GM18507 (cell line): Measurements from ENCODE around the gene GGACT.

Source experiments
- DNase-seq: peaks from one replicate; pipeline ENCODE4 v3.0.0; 2011; ENCODE audit warnings: low read depth; ENCODE audit not compliant: insufficient read length; ENCODE audit errors: extremely low spot score
- FAIRE-seq: peaks from 2 replicates; lab custom pipeline; 2011; peaks lifted over from hg19 to GRCh38; lab: Jason Lieb, UNC

Gene GGACT

DNA sequence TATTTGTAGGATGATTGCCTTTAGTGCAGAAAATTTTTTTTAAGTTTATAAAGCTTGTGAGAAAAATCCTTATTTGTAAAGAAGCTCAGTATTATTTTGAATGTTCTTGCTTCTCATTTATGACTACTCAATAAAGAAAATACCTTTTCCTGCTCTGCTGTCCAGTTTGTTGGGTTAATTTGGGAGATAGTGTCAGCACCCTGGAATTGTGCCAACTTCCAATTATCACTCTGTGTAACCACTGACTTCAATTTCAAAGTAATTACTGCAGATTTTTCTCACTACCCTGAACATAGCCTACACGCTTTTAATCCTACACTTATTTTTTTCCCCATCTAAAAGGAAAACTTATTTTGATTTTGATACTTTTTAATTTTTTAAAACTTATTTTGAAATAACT is 93.1 kb downstream of the GGACT start:
- no peak for FAIRE-seq
- DNase-seq = no peak

DNA sequence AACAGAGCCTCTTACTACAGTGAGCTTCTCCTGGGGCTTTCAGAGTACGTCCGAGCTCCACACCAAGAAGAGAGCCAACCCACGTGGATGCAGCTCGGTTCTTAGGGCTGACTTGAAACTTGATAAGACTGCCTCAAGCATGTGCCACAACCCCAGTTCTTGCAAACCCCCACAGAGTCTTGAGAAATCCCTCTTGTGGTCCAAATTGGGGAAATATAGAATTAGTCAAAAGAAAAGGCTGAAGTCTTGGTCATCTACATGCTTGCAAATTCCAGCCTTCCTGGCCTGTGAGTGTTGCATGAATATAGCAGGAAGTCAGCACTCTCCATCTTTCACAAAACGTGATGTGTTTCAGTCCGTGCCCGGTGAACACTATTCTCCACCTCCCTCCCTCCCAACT is 95.2 kb downstream of the GGACT start:
- no peak for DNase-seq
- FAIRE-seq = no peak

- DNase-seq (no peak), FAIRE-seq (no peak)
Measured at GRCh38 chr13:100491164-100491842, 97.3 kb downstream of the GGACT start.

- FAIRE-seq (no peak), DNase-seq (no peak)
Measured at GRCh38 chr13:100490692-100491091, 97.9 kb downstream of the GGACT start.

DNA sequence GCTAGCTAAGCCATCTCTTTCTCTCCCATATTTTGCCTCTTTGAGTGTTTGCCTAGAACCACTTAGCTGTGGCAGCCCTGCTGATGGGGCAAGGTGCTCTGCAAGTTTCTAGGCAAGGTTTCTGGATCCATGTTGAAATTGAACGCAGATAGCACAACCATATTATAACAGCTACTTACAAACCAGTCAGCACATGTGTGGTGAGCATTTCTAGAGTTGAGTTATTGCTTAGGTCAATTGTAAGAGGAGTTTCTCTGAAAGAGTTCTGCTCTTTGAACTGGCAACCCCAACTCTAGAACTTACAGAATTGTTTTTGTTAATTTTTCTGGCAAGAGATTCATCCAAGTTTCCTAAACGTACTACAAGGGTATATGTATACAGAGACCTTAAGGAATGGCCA is 103.3 kb downstream of the GGACT start:
- no peak for FAIRE-seq
- DNase-seq = no peak

GRCh38 chr13:100484702-100485101 is 103.9 kb downstream of the GGACT start:
- FAIRE-seq (no peak), DNase-seq (no peak)

DNA sequence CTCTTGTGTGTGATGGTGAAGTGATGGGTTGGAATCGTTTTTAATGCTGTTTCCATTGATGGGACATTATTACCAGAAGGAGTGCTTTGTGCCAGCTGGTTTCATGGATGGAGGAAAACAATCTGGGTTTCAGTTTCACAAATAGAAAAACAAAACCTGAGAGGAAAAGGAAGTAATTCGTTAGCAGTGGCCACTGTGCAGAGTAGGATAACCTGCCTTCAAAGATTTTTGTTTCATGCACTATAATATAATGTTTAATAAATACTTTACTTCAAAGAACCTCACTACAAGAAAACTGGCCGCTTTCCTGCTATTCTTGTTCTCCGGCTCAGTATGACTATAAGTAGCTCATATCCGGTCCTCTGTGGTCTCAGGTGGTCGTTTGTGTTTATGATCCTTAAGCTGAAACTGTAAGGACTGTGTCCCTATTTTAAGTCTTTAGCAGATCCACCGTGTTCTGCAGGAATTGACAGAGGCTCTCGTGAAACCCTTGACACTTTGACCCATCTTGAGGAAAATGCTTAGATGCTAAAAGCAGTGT is 104.7 kb downstream of the GGACT start:
- FAIRE-seq (no peak), DNase-seq (no peak)

- no peak for FAIRE-seq
- DNase-seq = no peak
Measured at GRCh38 chr13:100483139-100483538, 105.5 kb downstream of the GGACT start.

GRCh38 chr13:100480676-100481075 is 107.9 kb downstream of the GGACT start:
- FAIRE-seq (no peak), DNase-seq (no peak)
